MM.1S (cell line): ENCODE data around the gene HIPK2.

Experiments
- DNase-seq: peaks from one replicate; pipeline ENCODE4 v3.0.0-alpha.2; 2015
- H2AFZ ChIP-seq: fragments of 300-600 bp; sonication (generic); 2 replicates; pipeline ENCODE4 v1.6.0; 2016; ENCODE audit warnings: antibody characterized with exemption, low read length
- H3F3A ChIP-seq: fragments of 300-600 bp; sonication (generic); 2 replicates; pipeline ENCODE4 v1.6.1; 2016; ENCODE audit warnings: mild to moderate bottlenecking, antibody characterized with exemption, low read length, moderate library complexity, mixed read lengths; ENCODE audit not compliant: insufficient read depth
- H3K27ac ChIP-seq: fragments of 300-600 bp; sonication (generic); 2 replicates; pipeline ENCODE4 v1.5.1; 2016; ENCODE audit warnings: mild to moderate bottlenecking, low read length
- H3K27me3 ChIP-seq: fragments of 300-600 bp; sonication (generic); replicated peaks from 2 replicates; pipeline ENCODE4 v1.6.0; 2016; ENCODE audit warnings: low read length; ENCODE audit not compliant: insufficient read depth
- H3K36me3 ChIP-seq: fragments of 300-600 bp; sonication (generic); replicated peaks from 2 replicates; pipeline ENCODE4 v1.6.1; 2016; ENCODE audit warnings: mild to moderate bottlenecking, low read length, mixed read lengths; ENCODE audit not compliant: insufficient read depth
- H3K4me1 ChIP-seq: fragments of 300-600 bp; sonication (generic); 2 replicates; pipeline ENCODE4 v1.6.1; 2016; ENCODE audit warnings: low read length, mixed read lengths
- H3K4me2 ChIP-seq: fragments of 300-600 bp; sonication (generic); 2 replicates; pipeline ENCODE4 v1.6.0; 2016; ENCODE audit warnings: low read depth, low read length
- H3K4me3 ChIP-seq: fragments of 300-600 bp; sonication (generic); 2 replicates; pipeline ENCODE4 v1.5.1; 2016; ENCODE audit warnings: low read length, mixed read lengths
- H3K79me2 ChIP-seq: fragments of 300-600 bp; sonication (generic); 2 replicates; pipeline ENCODE4 v1.6.1; 2016; ENCODE audit warnings: mixed run types, low read length, mixed read lengths
- H3K9ac ChIP-seq: fragments of 300-600 bp; sonication (generic); 2 replicates; pipeline ENCODE4 v1.6.1; 2016; ENCODE audit warnings: low read length, mixed read lengths
- H3K9me2 ChIP-seq: fragments of 300-600 bp; sonication (generic); replicated peaks from 2 replicates; pipeline ENCODE4 v1.6.1; 2016; ENCODE audit warnings: mild to moderate bottlenecking, low read length, mixed read lengths; ENCODE audit not compliant: insufficient read depth
- H3K9me3 ChIP-seq: fragments of 300-600 bp; sonication (generic); replicated peaks from 2 replicates; pipeline ENCODE4 v1.6.1; 2016; ENCODE audit warnings: mild to moderate bottlenecking, low read length, mixed read lengths; ENCODE audit not compliant: insufficient read depth
- H4K20me1 ChIP-seq: fragments of 300-600 bp; sonication (generic); 2 replicates; pipeline ENCODE4 v1.6.1; 2016; ENCODE audit warnings: mild to moderate bottlenecking, low read length, moderate library complexity, mixed read lengths; ENCODE audit not compliant: insufficient read depth
- CTCF ChIP-seq: fragments of 300-600 bp; sonication (generic); IDR thresholded peaks from 2 replicates; pipeline ENCODE4 v1.5.1; 2016; ENCODE audit warnings: antibody characterized with exemption, low read length, mixed read lengths
- EZH2 ChIP-seq: fragments of 300-600 bp; sonication (generic); optimal IDR thresholded peaks from 2 replicates; pipeline ENCODE3; 2017; ENCODE audit warnings: low read depth, mild to moderate bottlenecking, antibody characterized with exemption, low read length, mixed read lengths
- EZH2phosphoT487 ChIP-seq: fragments of 300-600 bp; sonication (generic); IDR thresholded peaks from 2 replicates; pipeline ENCODE4 v1.6.1; 2018; ENCODE audit warnings: antibody characterized with exemption, low read length

Gene HIPK2

GRCh38 chr7:139534096-139534495 is 243.7 kb downstream of the HIPK2 start:
- H2AFZ ChIP-seq = no peak overlapping the region
- no peak for DNase-seq
- no peaks in the 10 kb centered on the region for H4K20me1 ChIP-seq
- H3K27ac ChIP-seq = no peak overlapping the region
- no peak overlapping the region for H3K9ac ChIP-seq
- H3K79me2 ChIP-seq = no peaks in the 10 kb centered on the region
- TF ChIP-seq EZH2phosphoT487 (no peak), EZH2 (no peak), CTCF (no peak)
- no peaks in the 10 kb centered on the region for H3K36me3 ChIP-seq
- H3K9me2 ChIP-seq = no peaks in the 10 kb centered on the region
- H3F3A ChIP-seq = no peaks in the 10 kb centered on the region
- no peak overlapping the region for H3K4me3 ChIP-seq
- no peaks in the 10 kb centered on the region for H3K27me3 ChIP-seq
- no peak overlapping the region for H3K4me2 ChIP-seq
- H3K4me1 ChIP-seq = no peaks in the 10 kb centered on the region
- H3K9me3 ChIP-seq = no peaks in the 10 kb centered on the region

- Histone ChIP-seq H3K9ac (no peak overlapping the region), H3K4me1 (no peaks in the 10 kb centered on the region), H3K27ac (no peak overlapping the region), H3K4me3 (no peak overlapping the region), H2AFZ (no peak overlapping the region), H3K4me2 (no peak overlapping the region), H3K27me3 (no peaks in the 10 kb centered on the region), H3F3A (no peaks in the 10 kb centered on the region), H4K20me1 (no peaks in the 10 kb centered on the region), H3K36me3 (no peaks in the 10 kb centered on the region), H3K9me3 (no peaks in the 10 kb centered on the region), H3K79me2 (no peaks in the 10 kb centered on the region), H3K9me2 (no peaks in the 10 kb centered on the region)
- DNase-seq = no peak
- no peak for TF ChIP-seq EZH2
Measured at GRCh38 chr7:139532636-139533155, 245.1 kb downstream of the HIPK2 start.

- Histone ChIP-seq H2AFZ (no peak overlapping the region), H3K27ac (no peak overlapping the region), H3K4me1 (no peaks in the 10 kb centered on the region), H3K79me2 (no peaks in the 10 kb centered on the region), H3K9me3 (no peaks in the 10 kb centered on the region), H4K20me1 (no peaks in the 10 kb centered on the region), H3K27me3 (no peaks in the 10 kb centered on the region), H3K4me2 (no peak overlapping the region), H3K4me3 (no peak overlapping the region), H3K9me2 (no peaks in the 10 kb centered on the region), H3K36me3 (no peaks in the 10 kb centered on the region), H3F3A (no peaks in the 10 kb centered on the region), H3K9ac (no peak overlapping the region)
- TF ChIP-seq CTCF = no peak
- TF ChIP-seq EZH2phosphoT487 = no peak
- TF ChIP-seq EZH2 = no peak
- DNase-seq = no peak
Measured at GRCh38 chr7:139531094-139531493, 246.7 kb downstream of the HIPK2 start.
